PC-9 (cell line): ENCODE results near the gene CAPN10.

Experiments used
- CTCF ChIP-seq: fragments of 200-600 bp; sonication (generic); conservative IDR thresholded peaks from 2 replicates; pipeline ENCODE4 v1.6.1; 2017; ENCODE audit warnings: mixed run types, antibody characterized with exemption, mild to moderate bottlenecking, moderate library complexity
- EZH2 ChIP-seq: fragments of 200-600 bp; sonication (generic); IDR thresholded peaks from 2 replicates; pipeline ENCODE4 v1.8.0; 2017; ENCODE audit warnings: antibody characterized with exemption, low read depth

GRCh38 chr2:240579771-240580614, 6.5 kb upstream of the CAPN10 start:
- TF ChIP-seq CTCF (peak; percentile 97), EZH2 (no peak)
